K562 (cell line): Measurements from ENCODE around the gene RPL29. TPM values are rescaled to one million over a fixed set of nuclear protein-coding genes. Genes with fewer than 3 reads are reported as not detected.

ENCODE experiments used
- ATAC-seq: fragments of 200-7000 bp; cut with Tn5 transposase; 3 replicates; pipeline ENCODE4 v1.9.1; 2020; ENCODE audit warnings: moderate library complexity
- BruUV-seq: library from RNA; stranded (reverse); fragments of 400-500 nt; replicated peaks from 2 replicates; lab custom pipeline; 2021; lab: Mats Ljungman, UMichigan
- CTCF ChIA-PET: fragments of 300-600 bp; formaldehyde crosslinking; extraction: SDS; loops from one replicate; lab custom pipeline; 2021; ENCODE audit warnings: low intra/inter-chr PET ratio; lab: Yijun Ruan, JAX
- POLR2A ChIA-PET: fragments of 300-600, 350-650 bp; sonication (Branson Sonifier 250); formaldehyde crosslinking; extraction: SDS; loops from one replicate; lab custom pipeline; 2021; ENCODE audit warnings: antibody characterized with exemption, inconsistent platforms; lab: Yijun Ruan, JAX
- DNase-seq, 4 experiments: peaks; one replicate each; pipeline versions ENCODE4 v3.0.0 to v3.0.0-alpha.2; 2011 to 2018; ENCODE audit warnings: low spot score in 3 of 4, mixed read lengths in 3 of 4; ENCODE audit errors: extremely low read depth in 1 of 4
- FAIRE-seq: peaks from 2 replicates; lab custom pipeline; 2011; peaks lifted over from hg19 to GRCh38; lab: Jason Lieb, UNC
- H2AFZ ChIP-seq: 2 replicates; pipeline ENCODE4 v1.6.0; 2011; ENCODE audit warnings: low read depth, low read length, control low read depth, inconsistent platforms
- H3K27ac ChIP-seq: fragments of 200-600 bp; 3 replicates; pipeline ENCODE4 v1.8.0; 2011; ENCODE audit warnings: low read depth, mild to moderate bottlenecking, control low read depth, inconsistent platforms, low read length, moderate library complexity, mixed read lengths; ENCODE audit errors: extremely low read depth
- H3K27me3 ChIP-seq, 2 experiments: fragments of 300-600 bp in 1 of 2; 2 replicates in 1 of 2; 3 replicates in 1 of 2; pipeline versions ENCODE4 v1.6.0 to v1.8.0; 2011; ENCODE audit warnings: inconsistent platforms in 2 of 2, low read length in 2 of 2, mild to moderate bottlenecking in 1 of 2, mixed read lengths in 1 of 2, moderate library complexity in 1 of 2; ENCODE audit not compliant: control insufficient read depth in 2 of 2, insufficient read depth in 2 of 2
- H3K36me3 ChIP-seq: fragments of 300-600 bp; 3 replicates; pipeline ENCODE4 v1.8.0; 2011; ENCODE audit warnings: mild to moderate bottlenecking, low read length, inconsistent platforms; ENCODE audit not compliant: control insufficient read depth, insufficient read depth
- H3K4me1 ChIP-seq, 2 experiments: fragments of 200-600 bp in 1 of 2; replicated peaks in 1 of 2; 2 replicates in 1 of 2; 3 replicates in 1 of 2; pipeline versions ENCODE4 v1.5.1 to v1.8.0; 2011; ENCODE audit warnings: inconsistent platforms in 2 of 2, low read length in 2 of 2, mild to moderate bottlenecking in 1 of 2, mixed read lengths in 1 of 2, moderate library complexity in 1 of 2; ENCODE audit not compliant: control insufficient read depth in 2 of 2, insufficient read depth in 2 of 2
- H3K4me2 ChIP-seq: 2 replicates; pipeline ENCODE4 v1.6.1; 2011; ENCODE audit warnings: low read length, control low read depth, inconsistent platforms, mixed read lengths; ENCODE audit not compliant: insufficient read depth
- H3K4me3 ChIP-seq: fragments of 200-600 bp; sonication (generic), shearing (Covaris generic); 2 replicates; pipeline ENCODE4 v1.5.1; 2016; ENCODE audit warnings: control low read depth, inconsistent platforms
- H3K79me2 ChIP-seq: fragments of 200-600 bp; 3 replicates; pipeline ENCODE4 v1.8.0; 2011; ENCODE audit warnings: low read length, inconsistent platforms; ENCODE audit not compliant: control insufficient read depth, insufficient read depth
- H3K9ac ChIP-seq, 2 experiments: 2 replicates each; pipeline versions ENCODE4 v1.6.0 to v1.6.1; 2011; ENCODE audit warnings: low read depth in 2 of 2, low read length in 2 of 2, control low read depth in 1 of 2, inconsistent platforms in 1 of 2, mild to moderate bottlenecking in 1 of 2, mixed read lengths in 1 of 2; ENCODE audit not compliant: insufficient read depth in 1 of 2
- H3K9me1 ChIP-seq: one replicate; pipeline ENCODE4 v1.6.0; 2011; ENCODE audit warnings: inconsistent platforms, mild to moderate bottlenecking, low read length, moderate library complexity; ENCODE audit not compliant: control insufficient read depth, insufficient read depth
- H3K9me3 ChIP-seq: replicated peaks from 2 replicates; pipeline ENCODE4 v1.5.1; 2011; ENCODE audit warnings: low read depth, low read length, inconsistent platforms; ENCODE audit not compliant: control insufficient read depth, insufficient read depth
- H4K20me1 ChIP-seq: replicated peaks from 2 replicates; pipeline ENCODE4 v1.6.1; 2011; ENCODE audit warnings: low read length, inconsistent platforms, mixed read lengths; ENCODE audit not compliant: control insufficient read depth, insufficient read depth
- EHMT2 ChIP-seq: fragments of 450-650 bp; IDR thresholded peaks from 2 replicates; pipeline ENCODE4 v1.6.1; 2018; ENCODE audit warnings: antibody characterized with exemption
- ILF3 ChIP-seq: fragments of 450-650 bp; IDR thresholded peaks from 2 replicates; pipeline ENCODE4 v1.6.1; 2018; ENCODE audit warnings: antibody characterized with exemption, mild to moderate bottlenecking, moderate library complexity, borderline replicate concordance
- PHB ChIP-seq: fragments of 250-450 bp; sonication (Bioruptor Pico); IDR thresholded peaks from 2 replicates; pipeline ENCODE4 v1.5.0; 2021
- SETDB1 ChIP-seq: IDR thresholded peaks from one replicate; pipeline ENCODE4 v1.6.1; 2012; ENCODE audit warnings: low read length, control low read depth, inconsistent platforms
- TARDBP ChIP-seq: fragments of 450-650 bp; IDR thresholded peaks from 2 replicates; pipeline ENCODE4 v1.6.1; 2016
- TGIF2 ChIP-seq: sonication (generic); formaldehyde crosslinking; IDR thresholded peaks from 2 replicates; pipeline ENCODE4 v1.8.1; 2022; ENCODE audit warnings: mild to moderate bottlenecking, missing genetic modification reagents, moderate library complexity
- ZNF217 ChIP-seq: sonication (generic); formaldehyde crosslinking; IDR thresholded peaks from 2 replicates; pipeline ENCODE4 v1.8.0; 2022; ENCODE audit warnings: mild to moderate bottlenecking, missing genetic modification reagents
- WGBS: fragments of 100-300 bp; shearing (Covaris generic); methylation state at CpG from one replicate; pipeline ENCODE4 v1.1.6; 2016; ENCODE audit warnings: low coverage, mixed read lengths; ENCODE audit not compliant: insufficient coverage; ENCODE audit errors: missing lambda C conversion rate; 5-methylcytosine and 5-hydroxymethylcytosine counted together
- in situ Hi-C: fragments of 300-500 bp; cut with MboI; formaldehyde crosslinking; loops from 4 replicates; pipeline ENCODE4 v1.15.0; 2018; ENCODE audit warnings: inconsistent platforms, mixed read lengths
- intact Hi-C: fragments of 100-400 bp; cut with micrococcal nuclease; formaldehyde crosslinking; loops from 2 replicates; pipeline ENCODE4 v1.14.2; 2022
- polyA plus RNA-seq, 8 experiments: library from polyadenylated mRNA; depleted of rRNA in 4 of 8; stranded (reverse) in 5 of 8; unstranded in 3 of 8; fragments of >200 nt; fragmentation: Nextera tagmentation in 2 of 8; fragmentation: Illumina TruSeq in 1 of 8; extraction: Ambion mirVana in 2 of 8; extraction: Trizol in 1 of 8; gene quantifications; 2 replicates each; pipeline versions ENCODE4 v1.2.1 to v1.2.3, GENCODE V29; 2011 to 2014; ENCODE audit warnings: inconsistent platforms in 1 of 8, missing spikeins in 1 of 8
- total RNA-seq, 7 experiments: library from RNA; depleted of rRNA in 6 of 7; stranded (reverse); fragments of >200 nt in 6 of 7; fragmentation: Illumina TruSeq in 2 of 7; extraction: Trizol in 2 of 7; gene quantifications; 2 replicates each; pipeline versions ENCODE4 v1.2.1 to v1.2.3, GENCODE V29; 2011 to 2021; ENCODE audit warnings: low replicate concordance in 1 of 7
- TF ChIP-seq, protein P1 (sequence below): fragments of 250-450 bp; sonication (Bioruptor Pico); IDR thresholded peaks from 2 replicates; pipeline ENCODE4 v1.4.0; 2020
- TF ChIP-seq, protein P2 (sequence below): fragments of 450-650 bp; IDR thresholded peaks from 2 replicates; pipeline ENCODE4 v1.6.1; 2017; ENCODE audit warnings: antibody characterized with exemption
- TF ChIP-seq, protein P3 (sequence below): fragments of 450-650 bp; conservative IDR thresholded peaks from 2 replicates; pipeline ENCODE4 v1.6.1; 2016; ENCODE audit warnings: missing genetic modification characterization, low read depth, mild to moderate bottlenecking, control low read depth, missing compliant biosample characterization
- TF ChIP-seq, protein P4 (sequence below): fragments of 250-450 bp; sonication (Bioruptor Pico); IDR thresholded peaks from 2 replicates; pipeline ENCODE4 v1.5.0; 2021
- TF ChIP-seq, protein P5 (sequence below): sonication (generic); formaldehyde crosslinking; IDR thresholded peaks from 2 replicates; pipeline ENCODE4 v1.8.0; 2022; ENCODE audit warnings: mild to moderate bottlenecking, low read depth, missing genetic modification reagents

Gene RPL29
- total and polyA plus RNA-seq, 9 of the 15 experiments (the other 6 are each of a cell fraction or from before 2014, with no cell fraction given): 568 to 1,475 (median 1,104) TPM

DNA sequence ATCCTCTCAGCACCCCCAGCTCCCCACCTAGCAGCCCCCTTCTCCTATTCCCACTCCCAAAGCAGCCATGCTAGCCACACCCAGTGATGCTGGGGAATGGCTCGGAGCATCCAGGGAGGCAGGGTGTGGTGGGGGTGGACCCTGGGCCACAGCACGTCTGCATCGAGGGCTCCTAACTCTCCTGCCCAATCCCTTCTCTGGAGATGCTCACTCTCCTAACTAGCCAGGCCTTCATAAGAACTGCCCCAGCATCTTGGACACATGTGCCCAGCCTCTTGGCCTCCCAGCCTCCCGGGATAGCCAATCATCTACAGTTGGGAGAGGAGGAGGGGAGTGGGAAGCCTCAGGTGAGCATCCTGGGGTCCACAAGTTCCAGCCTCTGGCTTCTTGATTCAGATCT, 31.2 kb downstream of the RPL29 start:
- Histone ChIP-seq H3K9me1 (peaks cover 3% of the 10 kb centered on the region), H3K36me3 (peaks cover 11% of the 10 kb centered on the region; the same call in 1 of the 3 replicates), H3K4me3 (no peak overlapping the region), H3K79me2 (no peaks in the 10 kb centered on the region; the same call in 2 of the 3 replicates), H4K20me1 (0 out of 2 replicates have a peak, but pooled peaks cover 6% of the 10 kb centered on the region), H2AFZ (no peak overlapping the region), H3K27me3 (peaks cover 0 to 17% of the 10 kb centered on the region in 2 experiments; a peak in 2 of 5 replicates), H3K4me1 (peaks cover 0 to 48% of the 10 kb centered on the region in 2 experiments; a peak in 3 of 5 replicates), H3K27ac (no peak overlapping the region), H3K4me2 (no peak overlapping the region), H3K9me3 (no peaks in the 10 kb centered on the region), H3K9ac (peak overlapping the region in 1 of 2 experiments; percentile 26; a peak in 1 of 4 replicates)
- WGBS: 31% methylated on average over 3 of the region's 4 CpGs
- FAIRE-seq (no peak), ATAC-seq (no peak), DNase-seq (no peak)
- in situ Hi-C loops: no loop called here
- intact Hi-C loops: no loop called here
- ChIA-PET POLR2A (interaction anchor here (0.6 to 0.7 kb wide), 2 partner anchors 10 to 27 kb away, joined by 3 to 4 read pairs; partner anchors contain the start of gene ABHD14B), CTCF (no interaction called here)
- BruUV-seq: no TSS peak
- TF ChIP-seq, protein P1, sequence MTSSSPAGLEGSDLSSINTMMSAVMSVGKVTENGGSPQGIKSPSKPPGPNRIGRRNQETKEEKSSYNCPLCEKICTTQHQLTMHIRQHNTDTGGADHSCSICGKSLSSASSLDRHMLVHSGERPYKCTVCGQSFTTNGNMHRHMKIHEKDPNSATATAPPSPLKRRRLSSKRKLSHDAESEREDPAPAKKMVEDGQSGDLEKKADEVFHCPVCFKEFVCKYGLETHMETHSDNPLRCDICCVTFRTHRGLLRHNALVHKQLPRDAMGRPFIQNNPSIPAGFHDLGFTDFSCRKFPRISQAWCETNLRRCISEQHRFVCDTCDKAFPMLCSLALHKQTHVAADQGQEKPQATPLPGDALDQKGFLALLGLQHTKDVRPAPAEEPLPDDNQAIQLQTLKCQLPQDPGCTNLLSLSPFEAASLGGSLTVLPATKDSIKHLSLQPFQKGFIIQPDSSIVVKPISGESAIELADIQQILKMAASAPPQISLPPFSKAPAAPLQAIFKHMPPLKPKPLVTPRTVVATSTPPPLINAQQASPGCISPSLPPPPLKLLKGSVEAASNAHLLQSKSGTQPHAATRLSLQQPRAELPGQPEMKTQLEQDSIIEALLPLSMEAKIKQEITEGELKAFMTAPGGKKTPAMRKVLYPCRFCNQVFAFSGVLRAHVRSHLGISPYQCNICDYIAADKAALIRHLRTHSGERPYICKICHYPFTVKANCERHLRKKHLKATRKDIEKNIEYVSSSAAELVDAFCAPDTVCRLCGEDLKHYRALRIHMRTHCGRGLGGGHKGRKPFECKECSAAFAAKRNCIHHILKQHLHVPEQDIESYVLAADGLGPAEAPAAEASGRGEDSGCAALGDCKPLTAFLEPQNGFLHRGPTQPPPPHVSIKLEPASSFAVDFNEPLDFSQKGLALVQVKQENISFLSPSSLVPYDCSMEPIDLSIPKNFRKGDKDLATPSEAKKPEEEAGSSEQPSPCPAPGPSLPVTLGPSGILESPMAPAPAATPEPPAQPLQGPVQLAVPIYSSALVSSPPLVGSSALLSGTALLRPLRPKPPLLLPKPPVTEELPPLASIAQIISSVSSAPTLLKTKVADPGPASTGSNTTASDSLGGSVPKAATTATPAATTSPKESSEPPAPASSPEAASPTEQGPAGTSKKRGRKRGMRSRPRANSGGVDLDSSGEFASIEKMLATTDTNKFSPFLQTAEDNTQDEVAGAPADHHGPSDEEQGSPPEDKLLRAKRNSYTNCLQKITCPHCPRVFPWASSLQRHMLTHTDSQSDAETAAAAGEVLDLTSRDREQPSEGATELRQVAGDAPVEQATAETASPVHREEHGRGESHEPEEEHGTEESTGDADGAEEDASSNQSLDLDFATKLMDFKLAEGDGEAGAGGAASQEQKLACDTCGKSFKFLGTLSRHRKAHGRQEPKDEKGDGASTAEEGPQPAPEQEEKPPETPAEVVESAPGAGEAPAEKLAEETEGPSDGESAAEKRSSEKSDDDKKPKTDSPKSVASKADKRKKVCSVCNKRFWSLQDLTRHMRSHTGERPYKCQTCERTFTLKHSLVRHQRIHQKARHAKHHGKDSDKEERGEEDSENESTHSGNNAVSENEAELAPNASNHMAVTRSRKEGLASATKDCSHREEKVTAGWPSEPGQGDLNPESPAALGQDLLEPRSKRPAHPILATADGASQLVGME (CRISPR knock-in tag): no peak
- TF ChIP-seq, protein P2, sequence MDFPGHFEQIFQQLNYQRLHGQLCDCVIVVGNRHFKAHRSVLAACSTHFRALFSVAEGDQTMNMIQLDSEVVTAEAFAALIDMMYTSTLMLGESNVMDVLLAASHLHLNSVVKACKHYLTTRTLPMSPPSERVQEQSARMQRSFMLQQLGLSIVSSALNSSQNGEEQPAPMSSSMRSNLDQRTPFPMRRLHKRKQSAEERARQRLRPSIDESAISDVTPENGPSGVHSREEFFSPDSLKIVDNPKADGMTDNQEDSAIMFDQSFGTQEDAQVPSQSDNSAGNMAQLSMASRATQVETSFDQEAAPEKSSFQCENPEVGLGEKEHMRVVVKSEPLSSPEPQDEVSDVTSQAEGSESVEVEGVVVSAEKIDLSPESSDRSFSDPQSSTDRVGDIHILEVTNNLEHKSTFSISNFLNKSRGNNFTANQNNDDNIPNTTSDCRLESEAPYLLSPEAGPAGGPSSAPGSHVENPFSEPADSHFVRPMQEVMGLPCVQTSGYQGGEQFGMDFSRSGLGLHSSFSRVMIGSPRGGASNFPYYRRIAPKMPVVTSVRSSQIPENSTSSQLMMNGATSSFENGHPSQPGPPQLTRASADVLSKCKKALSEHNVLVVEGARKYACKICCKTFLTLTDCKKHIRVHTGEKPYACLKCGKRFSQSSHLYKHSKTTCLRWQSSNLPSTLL: no peak
- no peak for TF ChIP-seq ILF3
- TF ChIP-seq PHB (CRISPR knock-in tag): no peak
- no peak for TF ChIP-seq TGIF2
- TF ChIP-seq, protein P3, sequence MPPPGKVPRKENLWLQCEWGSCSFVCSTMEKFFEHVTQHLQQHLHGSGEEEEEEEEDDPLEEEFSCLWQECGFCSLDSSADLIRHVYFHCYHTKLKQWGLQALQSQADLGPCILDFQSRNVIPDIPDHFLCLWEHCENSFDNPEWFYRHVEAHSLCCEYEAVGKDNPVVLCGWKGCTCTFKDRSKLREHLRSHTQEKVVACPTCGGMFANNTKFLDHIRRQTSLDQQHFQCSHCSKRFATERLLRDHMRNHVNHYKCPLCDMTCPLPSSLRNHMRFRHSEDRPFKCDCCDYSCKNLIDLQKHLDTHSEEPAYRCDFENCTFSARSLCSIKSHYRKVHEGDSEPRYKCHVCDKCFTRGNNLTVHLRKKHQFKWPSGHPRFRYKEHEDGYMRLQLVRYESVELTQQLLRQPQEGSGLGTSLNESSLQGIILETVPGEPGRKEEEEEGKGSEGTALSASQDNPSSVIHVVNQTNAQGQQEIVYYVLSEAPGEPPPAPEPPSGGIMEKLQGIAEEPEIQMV: no peak
- TF ChIP-seq TARDBP: no peak
- no peak for TF ChIP-seq ZNF217 (CRISPR knock-in tag)
- TF ChIP-seq, protein P4, sequence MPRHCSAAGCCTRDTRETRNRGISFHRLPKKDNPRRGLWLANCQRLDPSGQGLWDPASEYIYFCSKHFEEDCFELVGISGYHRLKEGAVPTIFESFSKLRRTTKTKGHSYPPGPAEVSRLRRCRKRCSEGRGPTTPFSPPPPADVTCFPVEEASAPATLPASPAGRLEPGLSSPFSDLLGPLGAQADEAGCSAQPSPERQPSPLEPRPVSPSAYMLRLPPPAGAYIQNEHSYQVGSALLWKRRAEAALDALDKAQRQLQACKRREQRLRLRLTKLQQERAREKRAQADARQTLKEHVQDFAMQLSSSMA: no peak
- no peak for TF ChIP-seq EHMT2
- no peak for TF ChIP-seq SETDB1
- TF ChIP-seq, protein P5, sequence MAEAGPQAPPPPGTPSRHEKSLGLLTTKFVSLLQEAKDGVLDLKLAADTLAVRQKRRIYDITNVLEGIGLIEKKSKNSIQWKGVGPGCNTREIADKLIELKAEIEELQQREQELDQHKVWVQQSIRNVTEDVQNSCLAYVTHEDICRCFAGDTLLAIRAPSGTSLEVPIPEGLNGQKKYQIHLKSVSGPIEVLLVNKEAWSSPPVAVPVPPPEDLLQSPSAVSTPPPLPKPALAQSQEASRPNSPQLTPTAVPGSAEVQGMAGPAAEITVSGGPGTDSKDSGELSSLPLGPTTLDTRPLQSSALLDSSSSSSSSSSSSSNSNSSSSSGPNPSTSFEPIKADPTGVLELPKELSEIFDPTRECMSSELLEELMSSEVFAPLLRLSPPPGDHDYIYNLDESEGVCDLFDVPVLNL: no peak
